Endothelial cell of umbilical vein (primary cell): ENCODE data around the gene DAB1. TPM values are rescaled to one million over a fixed set of nuclear protein-coding genes. Genes with fewer than 3 reads are reported as not detected.

Experiments
- BruUV-seq: library from RNA; stranded (reverse); fragments of 400-500 nt; replicated peaks from 2 replicates; lab custom pipeline; 2021; lab: Mats Ljungman, UMichigan
- CTCF ChIA-PET: fragments of 300-600, 350-600 bp; sonication (Branson Sonifier 250); formaldehyde crosslinking; loops from one replicate; lab custom pipeline; 2021; ENCODE audit warnings: antibody characterized with exemption, inconsistent platforms; lab: Charles Lee
- POLR2A ChIA-PET: fragments of 300-600, 350-600 bp; sonication (Branson Sonifier 250); formaldehyde crosslinking; loops from one replicate; lab custom pipeline; 2021; ENCODE audit warnings: antibody characterized with exemption, inconsistent platforms; lab: Charles Lee
- DNase-seq: peaks from one replicate; pipeline ENCODE4 v3.0.0-alpha.2; 2011; ENCODE audit warnings: low read depth, low spot score
- FAIRE-seq: peaks from 2 replicates; lab custom pipeline; 2011; peaks lifted over from hg19 to GRCh38; lab: Jason Lieb, UNC
- H2AFZ ChIP-seq: 2 replicates; pipeline ENCODE4 v1.6.0; 2012; ENCODE audit warnings: low read depth, low read length, control low read depth, inconsistent platforms
- H3K27ac ChIP-seq: 2 replicates; pipeline ENCODE4 v1.5.1; 2011; ENCODE audit warnings: low read depth, mild to moderate bottlenecking, control low read depth, low read length, moderate library complexity; ENCODE audit not compliant: insufficient read depth
- H3K27me3 ChIP-seq, 2 experiments: 2 replicates each; pipeline versions ENCODE4 v1.6.0 to v1.6.1; 2011; ENCODE audit warnings: low read length in 2 of 2, mixed read lengths in 1 of 2; ENCODE audit not compliant: control insufficient read depth in 2 of 2, insufficient read depth in 2 of 2
- H3K36me3 ChIP-seq, 2 experiments: 2 replicates in 1 of 2; 3 replicates in 1 of 2; pipeline ENCODE4 v1.5.1; 2011; ENCODE audit warnings: low read length in 2 of 2, mild to moderate bottlenecking in 1 of 2, moderate library complexity in 1 of 2; ENCODE audit not compliant: control insufficient read depth in 2 of 2, insufficient read depth in 2 of 2; ENCODE audit errors: extremely low read depth in 1 of 2
- H3K4me1 ChIP-seq: 3 replicates; pipeline ENCODE4 v1.5.1; 2011; ENCODE audit warnings: mild to moderate bottlenecking, low read length; ENCODE audit not compliant: control insufficient read depth, insufficient read depth; ENCODE audit errors: extremely low read depth
- H3K4me2 ChIP-seq: 2 replicates; pipeline ENCODE4 v1.6.1; 2011; ENCODE audit warnings: low read length, control low read depth, mixed read lengths; ENCODE audit not compliant: insufficient read depth
- H3K4me3 ChIP-seq, 3 experiments: fragments of 200-600 bp in 1 of 3; sonication (generic), shearing (Covaris generic) in 1 of 3; replicated peaks in 1 of 3; 2 replicates each; pipeline ENCODE4 v1.5.1; 2011 to 2016; ENCODE audit warnings: control low read depth in 3 of 3, low read length in 3 of 3, mild to moderate bottlenecking in 2 of 3, inconsistent platforms in 1 of 3, low read depth in 1 of 3, moderate library complexity in 1 of 3; ENCODE audit not compliant: insufficient read depth in 1 of 3
- H3K79me2 ChIP-seq: 2 replicates; pipeline ENCODE4 v1.6.0; 2012; ENCODE audit warnings: low read length, inconsistent platforms; ENCODE audit not compliant: control insufficient read depth, insufficient read depth
- H3K9ac ChIP-seq: replicated peaks from 2 replicates; pipeline ENCODE3; 2011; ENCODE audit warnings: low read length, control low read depth; ENCODE audit not compliant: insufficient read depth; ENCODE audit errors: extremely low read depth
- H3K9me1 ChIP-seq: replicated peaks from 3 replicates; pipeline ENCODE4 v1.6.0; 2011; ENCODE audit warnings: mild to moderate bottlenecking, low read length; ENCODE audit not compliant: control insufficient read depth, insufficient read depth; ENCODE audit errors: extremely low read depth
- H3K9me3 ChIP-seq: replicated peaks from 2 replicates; pipeline ENCODE4 v1.5.1; 2012; ENCODE audit warnings: low read length, inconsistent platforms; ENCODE audit not compliant: control insufficient read depth, insufficient read depth
- H4K20me1 ChIP-seq: replicated peaks from 2 replicates; pipeline ENCODE3; 2011; ENCODE audit warnings: mild to moderate bottlenecking, low read length; ENCODE audit not compliant: control insufficient read depth, insufficient read depth; ENCODE audit errors: extremely low read depth
- EZH2 ChIP-seq: IDR thresholded peaks from 2 replicates; pipeline ENCODE4 v1.6.1; 2012; ENCODE audit warnings: borderline replicate concordance, low read depth, mild to moderate bottlenecking, moderate library complexity, low read length, inconsistent platforms; ENCODE audit not compliant: severe bottlenecking
- FOS ChIP-seq: IDR thresholded peaks from 2 replicates; pipeline ENCODE4 v1.6.1; 2011; ENCODE audit warnings: mild to moderate bottlenecking, low read length, moderate library complexity, borderline replicate concordance; ENCODE audit not compliant: insufficient read depth
- JUN ChIP-seq: IDR thresholded peaks from 2 replicates; pipeline ENCODE4 v1.6.1; 2011; ENCODE audit warnings: borderline replicate concordance, low read depth; ENCODE audit not compliant: insufficient read length, insufficient read depth
- MYC ChIP-seq: IDR thresholded peaks from one replicate; pipeline ENCODE4 v1.6.1; 2011; ENCODE audit warnings: mild to moderate bottlenecking, low read depth, low read length
- POLR2A ChIP-seq: IDR thresholded peaks from 2 replicates; pipeline ENCODE4 v1.6.1; 2012; ENCODE audit warnings: low read depth, mild to moderate bottlenecking, control low read depth, low read length
- POLR2AphosphoS5 ChIP-seq: IDR thresholded peaks from 2 replicates; pipeline ENCODE4 v1.6.1; 2012; ENCODE audit warnings: low read depth, mild to moderate bottlenecking, control low read depth, low read length, moderate library complexity; ENCODE audit not compliant: insufficient read depth
- dilution Hi-C: fragments of 300-500 bp; cut with MboI; formaldehyde crosslinking; loops from one replicate; pipeline ENCODE4 v1.15.0; 2019; ENCODE audit warnings: low sequenced_read_pairs; ENCODE audit not compliant: extremely low pct_ligation_motif_present
- intact Hi-C: fragments of 100-400 bp; cut with micrococcal nuclease; formaldehyde crosslinking; loops from one replicate; pipeline ENCODE4 v1.10.0; 2022
- polyA plus RNA-seq, 4 experiments: library from polyadenylated mRNA; depleted of rRNA in 3 of 4; stranded (reverse) in 3 of 4; unstranded in 1 of 4; fragments of >200 nt; gene quantifications; 2 replicates each; pipeline versions ENCODE4 v1.2.1 to v1.2.3, GENCODE V29; 2011 to 2012; ENCODE audit warnings: missing spikeins in 1 of 4
- total RNA-seq: library from RNA; stranded (reverse); gene quantifications from 2 replicates; pipeline ENCODE4 v1.2.3, GENCODE V29; 2021
- TF ChIP-seq, protein P1 (sequence below), 2 donors: IDR thresholded peaks; 1 replicate in 1 of 2; 2 replicates in 1 of 2; pipeline ENCODE4 v1.5.1; 2011; ENCODE audit warnings: low read length in 2 of 2, mild to moderate bottlenecking in 2 of 2, moderate library complexity in 2 of 2, control low read depth in 1 of 2, inconsistent platforms in 1 of 2, low read depth in 1 of 2; ENCODE audit not compliant: insufficient read depth in 1 of 2; ENCODE audit errors: extremely low read depth in 1 of 2

The DAB1 gene
- total and polyA plus RNA-seq, 2 donors (not counting 3 experiments of a cell fraction or from before 2014, with no cell fraction given) = not detected

DNA sequence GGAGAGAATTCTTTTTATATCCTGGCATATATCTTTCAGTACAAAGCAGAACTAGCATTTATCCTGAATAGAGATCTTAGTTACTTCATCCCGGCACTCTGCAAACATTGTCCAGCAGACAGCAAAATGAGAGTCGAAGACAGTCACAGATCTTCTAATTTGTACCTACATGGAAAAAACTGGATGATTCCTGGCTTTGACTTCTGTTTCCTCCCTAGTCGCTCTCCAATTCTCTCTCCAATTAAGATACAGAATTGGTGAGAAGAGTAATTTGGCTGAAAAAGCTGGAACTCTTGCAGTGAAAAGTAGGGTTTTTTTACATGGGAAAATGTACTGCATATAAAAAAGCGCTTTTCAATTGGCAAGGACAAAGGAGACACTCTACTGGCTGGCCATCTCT lies 307.0 kb downstream of the DAB1 start:
- FAIRE-seq = no peak
- Histone ChIP-seq H3K27ac (no peak overlapping the region), H3K9me1 (no peaks in the 10 kb centered on the region), H3K36me3 (no peaks in the 10 kb centered on the region), H2AFZ (no peak overlapping the region), H3K9me3 (no peaks in the 10 kb centered on the region), H3K79me2 (no peaks in the 10 kb centered on the region), H3K4me2 (no peak overlapping the region), H3K4me3 (no peak overlapping the region), H3K9ac (no peak overlapping the region), H4K20me1 (no peaks in the 10 kb centered on the region), H3K27me3 (no peaks in the 10 kb centered on the region), H3K4me1 (no peaks in the 10 kb centered on the region)
- DNase-seq = no peak
- no peak for TF ChIP-seq JUN
- TF ChIP-seq MYC = no peak
- no peak for TF ChIP-seq FOS
- TF ChIP-seq POLR2AphosphoS5 = no peak
- TF ChIP-seq POLR2A = no peak
- TF ChIP-seq EZH2 = no peak
- TF ChIP-seq, protein P1, sequence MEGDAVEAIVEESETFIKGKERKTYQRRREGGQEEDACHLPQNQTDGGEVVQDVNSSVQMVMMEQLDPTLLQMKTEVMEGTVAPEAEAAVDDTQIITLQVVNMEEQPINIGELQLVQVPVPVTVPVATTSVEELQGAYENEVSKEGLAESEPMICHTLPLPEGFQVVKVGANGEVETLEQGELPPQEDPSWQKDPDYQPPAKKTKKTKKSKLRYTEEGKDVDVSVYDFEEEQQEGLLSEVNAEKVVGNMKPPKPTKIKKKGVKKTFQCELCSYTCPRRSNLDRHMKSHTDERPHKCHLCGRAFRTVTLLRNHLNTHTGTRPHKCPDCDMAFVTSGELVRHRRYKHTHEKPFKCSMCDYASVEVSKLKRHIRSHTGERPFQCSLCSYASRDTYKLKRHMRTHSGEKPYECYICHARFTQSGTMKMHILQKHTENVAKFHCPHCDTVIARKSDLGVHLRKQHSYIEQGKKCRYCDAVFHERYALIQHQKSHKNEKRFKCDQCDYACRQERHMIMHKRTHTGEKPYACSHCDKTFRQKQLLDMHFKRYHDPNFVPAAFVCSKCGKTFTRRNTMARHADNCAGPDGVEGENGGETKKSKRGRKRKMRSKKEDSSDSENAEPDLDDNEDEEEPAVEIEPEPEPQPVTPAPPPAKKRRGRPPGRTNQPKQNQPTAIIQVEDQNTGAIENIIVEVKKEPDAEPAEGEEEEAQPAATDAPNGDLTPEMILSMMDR (IDR thresholded peaks at IDR 0.05; ENCODE audit: extremely low read depth in 1 of 2, insufficient read depth in 1 of 2, low read depth in 1 of 2, low read length in 2 of 2) = no peak
- intact Hi-C loops = no loop called here
- ChIA-PET POLR2A (no interaction called here), CTCF (no interaction called here)
- dilution Hi-C loops = no loop called here
- BruUV-seq = no TSS peak
